Measurements from ENCODE around the gene TPX2.

Gene TPX2

DNA sequence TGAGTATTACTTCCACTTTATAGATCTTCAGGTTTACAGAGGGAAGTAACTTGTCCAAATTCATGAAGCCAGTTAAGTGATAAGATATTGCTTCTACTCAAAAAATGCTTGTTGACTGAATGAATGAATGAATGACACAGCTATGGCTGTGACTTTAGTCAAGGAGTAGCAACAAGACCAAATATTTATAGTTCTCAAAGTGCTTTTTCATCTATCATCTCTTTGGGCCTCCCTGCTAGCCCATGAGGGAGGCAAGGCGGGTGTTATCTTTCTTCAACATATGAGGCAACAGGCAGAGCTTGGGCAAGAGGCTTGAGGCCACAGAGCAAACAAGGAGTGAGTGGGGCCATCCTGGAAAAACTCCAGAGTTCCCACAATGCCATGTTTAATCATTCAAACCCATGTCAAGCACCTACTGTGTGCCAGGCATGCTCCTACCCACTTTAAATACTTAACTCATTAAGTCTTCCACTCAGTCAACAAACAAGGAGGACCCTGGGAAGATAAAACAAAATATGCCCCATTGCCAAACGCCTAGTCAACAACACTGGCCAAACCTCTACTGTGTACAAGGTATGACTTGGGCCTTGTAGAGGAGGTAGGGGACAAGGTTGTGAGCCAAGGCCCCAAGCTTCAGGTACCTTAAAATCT lies 32.4 kb upstream of the TPX2 start:
- Histone ChIP-seq H3K4me3 (ENCODE audit: low read depth, low read length, poor library complexity, severe bottlenecking) (no peak overlapping the region), H3K9ac (ENCODE audit: low read length) (peak overlapping the region; percentile 32; the same call in 1 of the 2 replicates), H3K4me1 (ENCODE audit: insufficient read depth, low read length, severe bottlenecking) (peaks cover 73% of the 10 kb centered on the region), H3F3A (ENCODE audit: insufficient read depth, low read length) (0 out of 2 replicates have a peak, but pooled peaks cover 3% of the 10 kb centered on the region), H3K27ac (ENCODE audit: low read depth, low read length, poor library complexity, severe bottlenecking) (peak overlapping the region; percentile 91), H3K9me3 (ENCODE audit: low read length) (no peaks in the 10 kb centered on the region), H3K27me3 (ENCODE audit: insufficient read depth, low read length) (no peaks in the 10 kb centered on the region), H2AFZ (ENCODE audit: low read length) (no peak overlapping the region), H3K9me2 (ENCODE audit: low read depth, low read length) (no peaks in the 10 kb centered on the region), H3K4me2 (ENCODE audit: low read length) (no peak overlapping the region; the same call in 1 of the 2 replicates), H3K36me3 (ENCODE audit: insufficient read depth, low read length) (peaks cover 54% of the 10 kb centered on the region), H3K79me2 (ENCODE audit: insufficient read depth, low read length) (peaks cover 15% of the 10 kb centered on the region), H4K20me1 (ENCODE audit: insufficient read depth, low read length) (no peaks in the 10 kb centered on the region)
- TF ChIP-seq, protein P1, sequence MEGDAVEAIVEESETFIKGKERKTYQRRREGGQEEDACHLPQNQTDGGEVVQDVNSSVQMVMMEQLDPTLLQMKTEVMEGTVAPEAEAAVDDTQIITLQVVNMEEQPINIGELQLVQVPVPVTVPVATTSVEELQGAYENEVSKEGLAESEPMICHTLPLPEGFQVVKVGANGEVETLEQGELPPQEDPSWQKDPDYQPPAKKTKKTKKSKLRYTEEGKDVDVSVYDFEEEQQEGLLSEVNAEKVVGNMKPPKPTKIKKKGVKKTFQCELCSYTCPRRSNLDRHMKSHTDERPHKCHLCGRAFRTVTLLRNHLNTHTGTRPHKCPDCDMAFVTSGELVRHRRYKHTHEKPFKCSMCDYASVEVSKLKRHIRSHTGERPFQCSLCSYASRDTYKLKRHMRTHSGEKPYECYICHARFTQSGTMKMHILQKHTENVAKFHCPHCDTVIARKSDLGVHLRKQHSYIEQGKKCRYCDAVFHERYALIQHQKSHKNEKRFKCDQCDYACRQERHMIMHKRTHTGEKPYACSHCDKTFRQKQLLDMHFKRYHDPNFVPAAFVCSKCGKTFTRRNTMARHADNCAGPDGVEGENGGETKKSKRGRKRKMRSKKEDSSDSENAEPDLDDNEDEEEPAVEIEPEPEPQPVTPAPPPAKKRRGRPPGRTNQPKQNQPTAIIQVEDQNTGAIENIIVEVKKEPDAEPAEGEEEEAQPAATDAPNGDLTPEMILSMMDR (IDR thresholded peaks at IDR 0.05; ENCODE audit: low read length): no peak
- no peak for TF ChIP-seq EZH2 (IDR thresholded peaks at IDR 0.05; ENCODE audit: borderline replicate concordance, low read length)

DNA sequence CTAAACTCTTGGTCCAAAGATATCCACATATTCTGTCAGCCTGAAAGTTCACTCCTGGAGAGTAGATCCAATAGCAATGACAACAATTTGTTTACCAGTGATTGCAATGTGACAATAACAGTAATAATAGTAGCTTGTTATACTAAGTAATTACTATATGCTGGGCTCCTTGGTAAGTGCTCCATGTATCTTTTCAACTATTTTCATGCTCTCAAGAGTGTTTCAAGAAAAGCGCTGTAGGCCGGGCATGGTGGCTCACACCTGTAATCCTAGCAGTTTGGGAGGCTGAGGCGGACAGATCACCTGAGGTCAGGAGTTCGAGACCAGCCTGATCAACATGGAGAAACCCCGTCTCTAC lies 31.9 kb upstream of the TPX2 start:
- H3K36me3 ChIP-seq (ENCODE audit: insufficient read depth, low read length): peaks cover 50% of the 10 kb centered on the region
- no peaks in the 10 kb centered on the region for H3K27me3 ChIP-seq (ENCODE audit: insufficient read depth, low read length)
- TF ChIP-seq, protein P1 (IDR thresholded peaks at IDR 0.05; ENCODE audit: low read length): no peak
- TF ChIP-seq EZH2 (IDR thresholded peaks at IDR 0.05; ENCODE audit: borderline replicate concordance, low read length): no peak
- no peaks in the 10 kb centered on the region for H3K9me2 ChIP-seq (ENCODE audit: low read depth, low read length)
- H3K79me2 ChIP-seq (ENCODE audit: insufficient read depth, low read length): peaks cover 11% of the 10 kb centered on the region
- no peaks in the 10 kb centered on the region for H3K9me3 ChIP-seq (ENCODE audit: low read length)
- H3K4me2 ChIP-seq (ENCODE audit: low read length): no peak overlapping the region
- H3K4me1 ChIP-seq (ENCODE audit: insufficient read depth, low read length, severe bottlenecking): peaks cover 78% of the 10 kb centered on the region
- H3K27ac ChIP-seq (ENCODE audit: low read depth, low read length, poor library complexity, severe bottlenecking): peak overlapping the region; percentile 96
- no peak overlapping the region for H3K9ac ChIP-seq (ENCODE audit: low read length)
- H4K20me1 ChIP-seq (ENCODE audit: insufficient read depth, low read length): no peaks in the 10 kb centered on the region
- H3K4me3 ChIP-seq (ENCODE audit: low read depth, low read length, poor library complexity, severe bottlenecking): no peak overlapping the region
- no peak overlapping the region for H2AFZ ChIP-seq (ENCODE audit: low read length)
- H3F3A ChIP-seq (ENCODE audit: insufficient read depth, low read length): 0 out of 2 replicates have a peak, but pooled peaks cover 3% of the 10 kb centered on the region

DNA sequence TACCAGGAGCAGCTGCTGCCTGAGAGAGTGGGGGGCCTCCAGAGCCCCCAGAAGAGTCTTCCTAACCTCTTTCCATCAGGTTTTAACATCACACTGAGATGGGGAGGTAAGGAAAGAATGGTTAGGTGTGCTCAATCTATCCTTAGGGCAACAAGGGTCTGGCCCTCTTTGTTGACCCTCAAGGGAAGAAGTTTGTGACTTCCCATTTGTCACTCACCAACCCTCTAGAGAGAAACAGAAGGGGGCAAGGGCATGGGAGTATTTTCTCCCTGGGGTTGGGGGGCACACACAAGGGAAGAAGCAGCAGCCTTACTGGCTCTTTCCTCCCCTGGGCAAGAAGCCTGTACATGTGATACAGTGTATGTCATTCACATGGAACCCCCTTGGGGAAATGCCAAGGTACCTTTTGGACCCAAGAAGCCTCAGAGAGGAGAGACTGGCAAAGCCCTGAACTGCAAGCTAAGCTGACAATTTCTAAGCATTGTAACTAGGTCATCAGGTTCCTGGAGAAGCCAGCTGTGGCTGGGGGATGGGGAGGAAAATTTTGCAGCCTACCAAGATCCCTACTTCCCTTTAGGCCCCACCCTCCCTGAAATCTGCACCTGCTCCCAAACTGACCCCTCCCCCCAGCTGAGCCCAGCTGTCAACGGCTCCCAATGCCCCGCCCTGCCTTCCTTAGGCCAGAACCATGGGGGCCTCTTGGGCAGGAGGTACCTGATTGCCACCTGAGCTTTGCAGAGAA lies 30.9 kb upstream of the TPX2 start:
- Histone ChIP-seq H3K36me3 (ENCODE audit: insufficient read depth, low read length) (peaks cover 58% of the 10 kb centered on the region), H3K27ac (ENCODE audit: low read depth, low read length, poor library complexity, severe bottlenecking) (peak overlapping the region; percentile 96), H3K4me3 (ENCODE audit: low read depth, low read length, poor library complexity, severe bottlenecking) (no peak overlapping the region), H3K27me3 (ENCODE audit: insufficient read depth, low read length) (no peaks in the 10 kb centered on the region), H3K4me1 (ENCODE audit: insufficient read depth, low read length, severe bottlenecking) (peaks cover 87% of the 10 kb centered on the region), H3K9me2 (ENCODE audit: low read depth, low read length) (no peaks in the 10 kb centered on the region), H3F3A (ENCODE audit: insufficient read depth, low read length) (0 out of 2 replicates have a peak, but pooled peaks cover 3% of the 10 kb centered on the region), H3K9ac (ENCODE audit: low read length) (peak overlapping the region; percentile 15; the same call in 1 of the 2 replicates), H3K4me2 (ENCODE audit: low read length) (peak overlapping the region; percentile 29; the same call in 1 of the 2 replicates), H3K9me3 (ENCODE audit: low read length) (no peaks in the 10 kb centered on the region), H3K79me2 (ENCODE audit: insufficient read depth, low read length) (peaks cover 17% of the 10 kb centered on the region), H4K20me1 (ENCODE audit: insufficient read depth, low read length) (no peaks in the 10 kb centered on the region), H2AFZ (ENCODE audit: low read length) (no peak overlapping the region)
- TF ChIP-seq, protein P1 (IDR thresholded peaks at IDR 0.05; ENCODE audit: low read length): no peak
- no peak for TF ChIP-seq EZH2 (IDR thresholded peaks at IDR 0.05; ENCODE audit: borderline replicate concordance, low read length)
